Hepatocyte (in vitro differentiated cells): ENCODE data around the gene GLCE. TPM values are rescaled to one million over a fixed set of nuclear protein-coding genes. Genes with fewer than 3 reads are reported as not detected.

ENCODE experiments used
- DNase-seq: peaks from one replicate; pipeline ENCODE4 v3.0.0-alpha.2; 2016; ENCODE audit warnings: low spot score
- H2AFZ ChIP-seq: fragments of 200-600 bp; sonication (generic); 2 replicates; pipeline ENCODE4 v1.6.0; 2016; ENCODE audit warnings: antibody characterized with exemption, mild to moderate bottlenecking
- H3K27ac ChIP-seq: fragments of 200-600 bp; sonication (generic); 2 replicates; pipeline ENCODE4 v1.5.1; 2016; ENCODE audit warnings: mild to moderate bottlenecking
- H3K27me3 ChIP-seq: fragments of 200-600 bp; sonication (generic); 2 replicates; pipeline ENCODE4 v1.6.1; 2016
- H3K36me3 ChIP-seq: fragments of 200-600 bp; sonication (generic); replicated peaks from 2 replicates; pipeline ENCODE4 v1.5.1; 2016; ENCODE audit warnings: low read depth; ENCODE audit not compliant: insufficient read depth
- H3K4me1 ChIP-seq: fragments of 200-600 bp; sonication (generic); 2 replicates; pipeline ENCODE4 v1.5.1; 2016; ENCODE audit warnings: mild to moderate bottlenecking, moderate library complexity; ENCODE audit not compliant: insufficient read depth
- H3K4me2 ChIP-seq: fragments of 200-600 bp; sonication (generic); 2 replicates; pipeline ENCODE4 v1.6.0; 2016
- H3K4me3 ChIP-seq: fragments of 200-600 bp; sonication (generic); 2 replicates; pipeline ENCODE4 v1.5.1; 2016; ENCODE audit warnings: mild to moderate bottlenecking
- H3K79me2 ChIP-seq: fragments of 200-600 bp; sonication (generic); 2 replicates; pipeline ENCODE4 v1.6.0; 2017; ENCODE audit warnings: mild to moderate bottlenecking
- H3K9me2 ChIP-seq: fragments of 200-600 bp; sonication (generic); replicated peaks from 2 replicates; pipeline ENCODE4 v1.6.0; 2017; ENCODE audit warnings: mild to moderate bottlenecking; ENCODE audit not compliant: insufficient read depth
- H3K9me3 ChIP-seq: fragments of 200-600 bp; sonication (generic); 2 replicates; pipeline ENCODE4 v1.5.1; 2016; ENCODE audit warnings: low read depth, mild to moderate bottlenecking
- H4K20me1 ChIP-seq: fragments of 200-600 bp; sonication (generic); 2 replicates; pipeline ENCODE4 v1.6.0; 2016; ENCODE audit warnings: mild to moderate bottlenecking; ENCODE audit not compliant: insufficient read depth, poor library complexity, severe bottlenecking
- CTCF ChIP-seq: fragments of 200-600 bp; sonication (generic); IDR thresholded peaks from 2 replicates; pipeline ENCODE4 v1.5.1; 2016; ENCODE audit warnings: antibody characterized with exemption, mild to moderate bottlenecking; ENCODE audit not compliant: poor library complexity
- EZH2 ChIP-seq: fragments of 200-600 bp; sonication (generic); IDR thresholded peaks from 2 replicates; pipeline ENCODE4 v1.6.1; 2016; ENCODE audit warnings: antibody characterized with exemption, mild to moderate bottlenecking, borderline replicate concordance
- EZH2phosphoT487 ChIP-seq: fragments of 200-600 bp; sonication (generic); IDR thresholded peaks from one replicate; pipeline ENCODE4 v1.6.1; 2018; ENCODE audit warnings: antibody characterized with exemption, mild to moderate bottlenecking, low read depth, moderate library complexity; ENCODE audit not compliant: unreplicated experiment, severe bottlenecking
- WGBS: methylation state at CpG from one replicate; pipeline ENCODE4 v1.1.6; 2016; ENCODE audit warnings: low lambda C conversion rate; ENCODE audit errors: missing lambda C conversion rate; 5-methylcytosine and 5-hydroxymethylcytosine counted together
- polyA plus RNA-seq: library from polyadenylated mRNA; unstranded; fragments of >200 nt; fragmentation: Nextera tagmentation; extraction: Ambion mirVana; gene quantifications from 2 replicates; pipeline ENCODE4 v1.2.1, GENCODE V29; 2016
- total RNA-seq: library from RNA; depleted of rRNA; stranded (reverse); fragments of >200 nt; gene quantifications from 2 replicates; pipeline ENCODE4 v1.2.3, GENCODE V29; 2014

GLCE gene
- total and polyA plus RNA-seq, 2 experiments from 2014 or later = 14.4 to 37.9 TPM

DNA sequence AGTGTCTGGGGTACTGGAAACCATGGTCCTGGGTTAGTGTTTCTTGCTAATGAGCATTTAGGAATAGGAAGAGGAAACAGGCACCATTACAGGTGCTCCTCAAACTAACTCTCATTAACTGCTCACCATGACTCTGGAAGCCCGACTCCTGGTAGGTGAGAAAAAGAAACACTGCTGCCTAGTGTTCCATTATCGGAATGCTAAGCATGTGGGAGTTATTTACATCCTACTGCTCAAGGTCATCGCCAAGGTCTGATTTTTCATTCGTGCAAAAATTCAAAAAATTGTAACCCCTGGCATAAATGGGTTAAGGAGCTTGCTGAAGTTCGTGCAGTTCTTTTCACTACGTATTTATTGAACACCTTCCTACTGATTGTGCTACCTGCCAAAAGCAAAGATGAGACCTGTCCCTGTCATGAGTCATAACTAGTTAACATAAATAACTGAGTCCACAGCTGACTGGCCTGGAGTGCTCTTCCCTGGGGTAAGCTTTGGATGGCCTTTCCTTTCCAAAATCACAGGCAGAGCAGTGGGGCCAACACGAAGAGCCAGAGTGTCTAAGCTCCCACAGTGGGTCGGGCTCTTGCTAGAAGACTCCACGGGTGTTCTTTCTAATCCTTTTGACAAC, 115.6 kb downstream of the GLCE start:
- Histone ChIP-seq H2AFZ (no peak overlapping the region), H3K27me3 (no peaks in the 10 kb centered on the region), H3K9me2 (no peaks in the 10 kb centered on the region), H3K27ac (no peak overlapping the region), H3K4me1 (peaks cover 10% of the 10 kb centered on the region), H3K4me2 (no peak overlapping the region), H4K20me1 (no peaks in the 10 kb centered on the region), H3K79me2 (no peaks in the 10 kb centered on the region), H3K9me3 (no peaks in the 10 kb centered on the region), H3K4me3 (no peak overlapping the region), H3K36me3 (no peaks in the 10 kb centered on the region)
- WGBS = 65% methylated on average over 9 of the region's 9 CpGs
- no peak for DNase-seq
- TF ChIP-seq EZH2 (no peak), EZH2phosphoT487 (no peak), CTCF (no peak)

- Histone ChIP-seq H3K4me3 (no peak overlapping the region), H4K20me1 (no peaks in the 10 kb centered on the region), H3K4me2 (no peak overlapping the region), H3K27ac (no peak overlapping the region), H3K9me3 (no peaks in the 10 kb centered on the region), H3K27me3 (no peaks in the 10 kb centered on the region), H2AFZ (no peak overlapping the region), H3K79me2 (no peaks in the 10 kb centered on the region), H3K9me2 (no peaks in the 10 kb centered on the region), H3K4me1 (peaks cover 10% of the 10 kb centered on the region), H3K36me3 (no peaks in the 10 kb centered on the region)
- TF ChIP-seq CTCF (no peak), EZH2 (no peak), EZH2phosphoT487 (no peak)
- no peak for DNase-seq
- 76% methylated on average over 9 of the region's 9 CpGs for WGBS
These were observed 116.9 kb downstream of the GLCE start for GRCh38 chr15:69277316-69277715.

- Histone ChIP-seq H3K9me3 (no peaks in the 10 kb centered on the region), H3K27ac (no peak overlapping the region), H3K36me3 (no peaks in the 10 kb centered on the region), H2AFZ (no peak overlapping the region), H3K9me2 (no peaks in the 10 kb centered on the region), H3K4me1 (peaks cover 10% of the 10 kb centered on the region), H4K20me1 (no peaks in the 10 kb centered on the region), H3K79me2 (no peaks in the 10 kb centered on the region), H3K4me2 (no peak overlapping the region), H3K27me3 (no peaks in the 10 kb centered on the region), H3K4me3 (no peak overlapping the region)
- no peak for DNase-seq
- TF ChIP-seq CTCF (no peak), EZH2phosphoT487 (no peak), EZH2 (no peak)
- WGBS = 92% methylated on average over 7 of the region's 7 CpGs
These were observed 119.2 kb downstream of the GLCE start for GRCh38 chr15:69279636-69280035.
